ENCODE data around the gene ELOVL4. TPM values are rescaled to one million over a fixed set of nuclear protein-coding genes. Genes with fewer than 3 reads are reported as not detected.

ELOVL4 gene
- 0.37 and 0.51 TPM in 2 replicates for total RNA-seq

GRCh38 chr6:79947191-79948186 is at the start of gene ELOVL4:
ELOVL4 (minus strand) TSS chr6:79947553; CDS start chr6:79947279, 274 bp downstream.
- peak; percentile 56 for DNase-seq

DNA sequence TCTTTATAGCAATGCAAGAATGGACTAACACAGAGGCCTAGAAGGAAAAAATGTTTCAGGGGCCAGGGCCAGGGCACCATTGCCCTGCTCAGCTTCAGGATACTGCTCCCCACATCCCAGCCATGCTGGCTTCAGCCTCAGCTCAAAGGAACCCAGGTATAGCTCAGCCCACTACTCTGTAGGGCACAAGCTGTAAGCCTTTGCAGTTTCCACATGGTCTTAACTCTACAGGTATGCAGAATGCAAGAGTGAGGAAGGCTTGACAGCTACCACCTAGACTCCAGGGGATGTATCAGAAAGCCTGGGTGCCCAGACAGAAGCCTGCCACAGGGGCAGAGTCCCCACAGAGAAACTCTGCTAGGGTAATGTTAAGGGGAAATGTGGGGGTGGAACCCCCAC is 46.6 kb upstream of the ELOVL4 start:
- no peak for DNase-seq

- no peak for DNase-seq
Observed at GRCh38 chr6:79993012-79993910, 45.9 kb upstream of the ELOVL4 start.

- no peak for DNase-seq
Observed at GRCh38 chr6:79989641-79990040, 42.3 kb upstream of the ELOVL4 start.

GRCh38 chr6:79985128-79985527 is 37.8 kb upstream of the ELOVL4 start:
- no peak for DNase-seq

DNA sequence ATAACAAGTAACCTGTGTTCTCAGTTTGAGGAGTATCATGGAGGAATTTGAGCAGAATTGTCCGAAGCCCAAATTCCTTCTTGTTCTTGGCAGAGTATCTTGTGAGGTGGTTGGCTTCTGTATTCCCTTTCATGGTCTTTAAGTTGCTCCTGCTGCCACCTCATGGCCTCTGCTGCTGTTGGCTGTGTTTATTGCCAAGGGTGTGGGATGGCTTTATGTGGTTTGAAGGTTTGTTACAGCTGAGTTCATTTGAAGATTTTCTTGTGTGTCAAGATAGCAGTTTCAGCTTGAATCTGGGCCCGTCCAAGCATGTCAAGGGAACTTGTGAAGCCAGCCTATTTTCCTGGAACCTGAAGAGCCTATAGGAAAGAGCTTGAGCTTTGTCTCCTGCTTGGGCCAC is 36.9 kb upstream of the ELOVL4 start:
- no peak for DNase-seq

GRCh38 chr6:79981652-79982051 is 34.3 kb upstream of the ELOVL4 start:
- no peak for DNase-seq

DNA sequence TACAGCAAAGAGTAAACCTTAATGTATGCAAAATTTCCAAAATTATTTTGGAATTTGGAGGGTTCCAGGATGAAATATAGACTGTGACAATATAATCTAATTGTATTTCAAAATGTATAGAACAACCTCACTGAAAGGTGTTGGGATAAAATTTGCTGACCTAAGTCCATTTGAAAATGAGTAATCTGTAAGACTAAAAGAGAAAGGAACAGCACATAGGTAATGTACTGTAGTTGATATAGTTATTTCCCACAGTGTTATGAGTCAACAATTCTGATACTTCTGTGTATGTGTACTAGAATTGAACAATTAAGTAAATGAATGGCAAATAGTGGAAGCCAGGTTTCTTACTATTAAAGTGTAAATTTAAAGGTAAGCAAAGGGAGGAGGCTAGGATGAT is 23.8 kb upstream of the ELOVL4 start:
- DNase-seq: no peak

- DNase-seq: no peak
Observed at GRCh38 chr6:79969784-79970183, 22.4 kb upstream of the ELOVL4 start.

- DNase-seq: no peak
Observed at GRCh38 chr6:79967178-79967577, 19.8 kb upstream of the ELOVL4 start.

DNA sequence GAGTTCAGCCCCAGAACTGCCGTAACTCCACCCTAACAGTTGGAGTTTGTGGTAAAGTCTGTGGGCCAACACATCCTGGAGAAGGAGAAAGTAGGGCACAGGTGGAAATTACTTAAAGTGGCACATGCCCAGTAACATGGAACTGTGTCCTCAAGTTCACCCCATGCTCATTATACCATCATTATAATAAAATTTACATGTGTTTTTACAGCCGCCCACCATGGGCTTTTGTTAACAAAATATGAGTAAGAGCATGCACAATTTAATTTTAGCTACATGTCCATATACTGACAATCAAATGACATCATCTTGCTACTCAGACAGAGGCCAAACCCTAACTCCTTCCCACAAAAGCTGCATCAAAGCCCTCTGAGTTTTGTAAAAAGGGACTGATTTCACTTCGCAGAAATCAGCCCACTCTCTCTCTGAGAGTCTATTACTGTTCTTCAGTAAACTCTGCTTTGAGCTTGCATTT is 17.3 kb upstream of the ELOVL4 start:
- DNase-seq: no peak

DNA sequence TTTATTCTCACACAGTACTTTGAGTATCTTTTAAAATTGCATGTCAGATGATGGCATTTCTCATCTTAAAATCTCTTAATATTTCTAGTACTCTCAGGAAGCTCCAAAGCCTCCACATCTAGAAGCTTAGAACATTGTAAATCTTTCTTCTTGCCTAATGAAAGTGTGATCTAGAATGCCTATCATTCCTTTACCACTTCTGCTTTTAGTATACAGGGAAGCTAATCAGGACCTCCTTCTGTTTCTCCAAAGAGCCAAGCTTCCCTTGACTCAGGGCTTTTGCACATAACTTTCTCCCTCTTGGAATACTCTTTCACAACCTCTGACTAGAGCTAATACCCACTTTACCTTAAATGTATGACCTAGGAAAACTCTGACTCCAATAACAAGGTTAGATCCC is 7.5 kb upstream of the ELOVL4 start:
- DNase-seq: no peak

GRCh38 chr6:79949233-79949632 is 1.9 kb upstream of the ELOVL4 start:
- DNase-seq: peak; percentile 87

GRCh38 chr6:79946272-79947190 is 822 bp downstream of the ELOVL4 start:
- peak; percentile 41 for DNase-seq

DNA sequence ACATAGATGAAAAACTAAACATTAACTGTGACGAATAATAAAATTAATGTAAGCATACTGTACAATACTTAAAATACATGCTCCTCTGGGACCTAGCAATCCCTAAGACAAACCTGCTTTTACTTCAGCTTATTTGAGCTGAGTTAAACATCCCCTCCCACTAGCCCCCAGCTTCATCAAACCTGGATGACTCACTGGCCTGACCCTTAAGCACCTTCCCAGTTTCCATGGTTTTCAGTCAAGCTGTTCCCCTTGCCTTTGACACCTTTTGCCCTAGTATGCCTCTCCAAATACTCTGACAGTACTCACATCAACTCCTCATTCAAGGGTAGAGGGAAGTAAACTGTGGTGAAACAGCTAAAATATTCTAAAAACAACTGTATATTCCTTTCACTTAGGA is 4.2 kb downstream of the ELOVL4 start:
- DNase-seq: no peak

DNA sequence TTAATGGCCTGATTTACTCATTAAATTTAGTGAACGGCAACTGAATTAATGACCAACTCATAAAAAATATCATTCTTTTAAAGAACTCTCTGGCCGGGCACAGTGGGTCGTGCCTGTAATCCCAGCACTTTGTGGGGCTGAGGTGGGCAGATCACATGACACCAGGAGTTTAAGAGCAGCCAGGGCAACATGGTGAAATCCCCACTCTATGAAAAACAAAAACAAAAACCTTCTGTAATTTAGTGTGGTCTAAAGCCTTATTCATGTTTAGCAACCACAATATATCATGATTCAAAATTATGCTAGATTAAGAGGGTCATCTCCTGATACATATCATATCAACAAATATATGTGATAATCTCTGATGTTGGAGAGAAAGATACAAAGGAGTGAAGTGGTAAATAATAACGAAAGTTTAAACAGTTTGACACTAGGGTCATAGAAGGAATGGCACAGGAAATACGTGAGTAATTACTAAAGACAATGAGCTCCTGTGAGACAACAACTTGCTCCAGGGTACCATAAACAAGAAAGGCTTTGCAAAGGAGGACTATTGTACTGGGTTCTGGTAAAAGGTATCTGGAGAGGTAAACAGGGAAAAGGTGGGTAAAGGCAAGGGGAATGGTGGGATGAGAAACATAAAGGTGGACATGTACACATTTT is 5.7 kb downstream of the ELOVL4 start:
- peak; percentile 33 for DNase-seq

GRCh38 chr6:79928478-79928998 is 18.8 kb downstream of the ELOVL4 start:
- DNase-seq: no peak

DNA sequence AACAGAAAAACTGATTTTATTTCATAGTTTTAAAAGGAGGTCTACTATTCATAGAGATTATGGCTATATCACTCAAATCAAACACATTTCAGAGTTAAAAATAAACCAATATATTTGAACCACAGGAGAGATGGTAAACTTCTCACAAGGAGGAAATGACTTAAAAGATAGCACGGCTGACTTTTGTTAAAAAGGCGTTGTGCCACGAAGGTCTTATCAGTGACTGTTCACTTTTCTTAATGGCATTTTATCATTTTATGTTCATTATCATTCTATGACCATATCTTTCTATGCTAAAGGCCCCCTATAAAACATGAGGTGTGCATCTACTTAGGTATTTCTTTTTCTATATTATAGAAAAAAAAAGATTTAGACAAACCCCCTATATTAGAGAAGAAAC is 19.6 kb downstream of the ELOVL4 start:
- DNase-seq: no peak

DNA sequence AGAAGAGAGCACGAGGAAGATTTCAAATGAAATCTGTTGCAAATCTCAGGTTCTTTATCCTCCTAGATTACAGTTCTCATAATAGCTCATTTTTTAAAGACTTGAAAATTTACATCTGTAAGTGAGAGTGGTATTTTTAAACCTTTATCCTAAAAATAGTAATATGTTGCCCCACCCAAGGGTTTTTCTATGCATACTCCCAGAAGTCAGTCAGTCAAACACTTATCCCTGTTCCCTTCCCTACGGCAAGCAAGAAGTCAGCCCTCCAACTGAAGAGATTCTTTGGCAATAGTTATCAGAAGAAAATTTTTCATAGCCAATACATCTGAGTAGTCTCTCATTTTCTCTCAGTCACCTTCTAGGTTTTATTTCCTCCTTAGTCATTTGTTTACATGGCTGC is 24.1 kb downstream of the ELOVL4 start:
- no peak for DNase-seq

GRCh38 chr6:79922018-79922417 is 25.3 kb downstream of the ELOVL4 start:
- DNase-seq: no peak

GRCh38 chr6:79913369-79913768 is 34.0 kb downstream of the ELOVL4 start:
- no peak for DNase-seq

Data from dermis blood vessel endothelial cell (primary cell).